Measurements from ENCODE around the gene PRMT9. TPM values are rescaled to one million over a fixed set of nuclear protein-coding genes. Genes with fewer than 3 reads are reported as not detected.

PRMT9 gene
- total RNA-seq, 1 donor from 2014 or later, result 11.5 TPM

- no peak for DNase-seq (ENCODE audit: low spot score)
Measured at GRCh38 chr4:147620315-147620714, 63.6 kb downstream of the PRMT9 start.

GRCh38 chr4:147617841-147618691 lies 65.9 kb downstream of the PRMT9 start:
- DNase-seq (ENCODE audit: low spot score), result no peak

- peak; percentile 99 for DNase-seq (ENCODE audit: low spot score)
Measured at GRCh38 chr4:147617173-147617840, 66.7 kb downstream of the PRMT9 start, which contains the start of gene TMEM184C. Gene TMEM184C (plus strand): TSS chr4:147617397. CDS start chr4:147617957, 560 bp downstream.

GRCh38 chr4:147616849-147617172 lies 67.2 kb downstream of the PRMT9 start:
- DNase-seq (ENCODE audit: low spot score), result no peak

GRCh38 chr4:147610686-147611085 lies 73.3 kb downstream of the PRMT9 start:
- DNase-seq (ENCODE audit: low spot score), result no peak

GRCh38 chr4:147607471-147607870 lies 76.5 kb downstream of the PRMT9 start:
- no peak for DNase-seq (ENCODE audit: low spot score)

- DNase-seq (ENCODE audit: low spot score), result no peak
Measured at GRCh38 chr4:147605499-147605898, 78.5 kb downstream of the PRMT9 start.

GRCh38 chr4:147599769-147600168 lies 84.2 kb downstream of the PRMT9 start:
- no peak for DNase-seq (ENCODE audit: low spot score)

GRCh38 chr4:147599206-147599605 lies 84.8 kb downstream of the PRMT9 start:
- DNase-seq (ENCODE audit: low spot score), result no peak

GRCh38 chr4:147597561-147597960 lies 86.4 kb downstream of the PRMT9 start:
- DNase-seq (ENCODE audit: low spot score), result no peak

GRCh38 chr4:147596981-147597380 lies 87.0 kb downstream of the PRMT9 start:
- DNase-seq (ENCODE audit: low spot score), result no peak

- DNase-seq (ENCODE audit: low spot score), result no peak
Measured at GRCh38 chr4:147596377-147596776, 87.6 kb downstream of the PRMT9 start.

GRCh38 chr4:147594578-147594977 lies 89.4 kb downstream of the PRMT9 start:
- no peak for DNase-seq (ENCODE audit: low spot score)

GRCh38 chr4:147594107-147594506 lies 89.9 kb downstream of the PRMT9 start:
- DNase-seq (ENCODE audit: low spot score), result no peak

- DNase-seq (ENCODE audit: low spot score), result no peak
Measured at GRCh38 chr4:147591106-147591505, 92.9 kb downstream of the PRMT9 start.

- DNase-seq (ENCODE audit: low spot score), result no peak
Measured at GRCh38 chr4:147590249-147590920, 93.6 kb downstream of the PRMT9 start.

- DNase-seq (ENCODE audit: low spot score), result no peak
Measured at GRCh38 chr4:147589586-147589985, 94.4 kb downstream of the PRMT9 start.

Other genes with a start within 250 kb of the PRMT9 start
- 3.6 TPM for gene EDNRA, start 203.1 kb downstream of the PRMT9 start, total RNA-seq
- gene TMEM184C, start 66.8 kb downstream of the PRMT9 start, total RNA-seq, result 35.2 TPM
- 43.4 TPM for gene ARHGAP10, start 47.9 kb upstream of the PRMT9 start, total RNA-seq

Data from mesenteric fat pad (tissue), 1 donor.